Progenitor cell of endocrine pancreas (in vitro differentiated cells): ENCODE results near the gene EARS2. TPM values are rescaled to one million over a fixed set of nuclear protein-coding genes. Genes with fewer than 3 reads are reported as not detected.

ENCODE experiments used
- DNase-seq: peaks from one replicate; pipeline ENCODE4 v3.0.0; 2021; ENCODE audit warnings: low spot score; ENCODE audit not compliant: unreplicated experiment
- H3K27ac Mint-ChIP-seq: 2 replicates; pipeline ENCODE4 v1.8.0; 2021; ENCODE audit warnings: mild to moderate bottlenecking, moderate library complexity, mixed read lengths
- H3K27me3 Mint-ChIP-seq: 2 replicates; pipeline ENCODE4 v1.8.0; 2021; ENCODE audit warnings: mixed read lengths
- H3K36me3 Mint-ChIP-seq: 2 replicates; pipeline ENCODE4 v1.8.0; 2022; ENCODE audit warnings: mixed read lengths; ENCODE audit not compliant: insufficient read depth
- H3K4me1 Mint-ChIP-seq: 2 replicates; pipeline ENCODE4 v1.8.0; 2021; ENCODE audit warnings: low read depth, mixed read lengths
- H3K4me3 Mint-ChIP-seq: 2 replicates; pipeline ENCODE4 v1.8.0; 2021; ENCODE audit warnings: low read depth, mild to moderate bottlenecking, moderate library complexity, mixed read lengths
- H3K9me3 Mint-ChIP-seq: 2 replicates; pipeline ENCODE4 v1.8.0; 2021; ENCODE audit warnings: low read depth, mixed read lengths
- total RNA-seq: library from RNA; stranded (reverse); gene quantifications from 2 replicates; pipeline ENCODE4 v1.2.1, GENCODE V29; 2021
- TF ChIP-seq, protein P1 (sequence below): fragments of 200-600 bp; sonication (generic); IDR thresholded peaks from one replicate; pipeline ENCODE4 v1.5.0; 2021; ENCODE audit warnings: antibody characterized with exemption, mild to moderate bottlenecking; ENCODE audit not compliant: unreplicated experiment

EARS2 gene
- total RNA-seq, 1 donor from 2014 or later: 24.7 TPM

GRCh38 chr16:23505180-23505665 is 51.9 kb downstream of the EARS2 start:
- Mint-ChIP-seq H3K27me3 (no peaks in the 10 kb centered on the region), H3K27ac (no peak overlapping the region), H3K4me1 (peaks cover 21% of the 10 kb centered on the region), H3K9me3 (no peaks in the 10 kb centered on the region), H3K4me3 (no peak overlapping the region), H3K36me3 (peaks cover 5% of the 10 kb centered on the region)
- TF ChIP-seq, protein P1, sequence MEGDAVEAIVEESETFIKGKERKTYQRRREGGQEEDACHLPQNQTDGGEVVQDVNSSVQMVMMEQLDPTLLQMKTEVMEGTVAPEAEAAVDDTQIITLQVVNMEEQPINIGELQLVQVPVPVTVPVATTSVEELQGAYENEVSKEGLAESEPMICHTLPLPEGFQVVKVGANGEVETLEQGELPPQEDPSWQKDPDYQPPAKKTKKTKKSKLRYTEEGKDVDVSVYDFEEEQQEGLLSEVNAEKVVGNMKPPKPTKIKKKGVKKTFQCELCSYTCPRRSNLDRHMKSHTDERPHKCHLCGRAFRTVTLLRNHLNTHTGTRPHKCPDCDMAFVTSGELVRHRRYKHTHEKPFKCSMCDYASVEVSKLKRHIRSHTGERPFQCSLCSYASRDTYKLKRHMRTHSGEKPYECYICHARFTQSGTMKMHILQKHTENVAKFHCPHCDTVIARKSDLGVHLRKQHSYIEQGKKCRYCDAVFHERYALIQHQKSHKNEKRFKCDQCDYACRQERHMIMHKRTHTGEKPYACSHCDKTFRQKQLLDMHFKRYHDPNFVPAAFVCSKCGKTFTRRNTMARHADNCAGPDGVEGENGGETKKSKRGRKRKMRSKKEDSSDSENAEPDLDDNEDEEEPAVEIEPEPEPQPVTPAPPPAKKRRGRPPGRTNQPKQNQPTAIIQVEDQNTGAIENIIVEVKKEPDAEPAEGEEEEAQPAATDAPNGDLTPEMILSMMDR: no peak
- no peak for DNase-seq

DNA sequence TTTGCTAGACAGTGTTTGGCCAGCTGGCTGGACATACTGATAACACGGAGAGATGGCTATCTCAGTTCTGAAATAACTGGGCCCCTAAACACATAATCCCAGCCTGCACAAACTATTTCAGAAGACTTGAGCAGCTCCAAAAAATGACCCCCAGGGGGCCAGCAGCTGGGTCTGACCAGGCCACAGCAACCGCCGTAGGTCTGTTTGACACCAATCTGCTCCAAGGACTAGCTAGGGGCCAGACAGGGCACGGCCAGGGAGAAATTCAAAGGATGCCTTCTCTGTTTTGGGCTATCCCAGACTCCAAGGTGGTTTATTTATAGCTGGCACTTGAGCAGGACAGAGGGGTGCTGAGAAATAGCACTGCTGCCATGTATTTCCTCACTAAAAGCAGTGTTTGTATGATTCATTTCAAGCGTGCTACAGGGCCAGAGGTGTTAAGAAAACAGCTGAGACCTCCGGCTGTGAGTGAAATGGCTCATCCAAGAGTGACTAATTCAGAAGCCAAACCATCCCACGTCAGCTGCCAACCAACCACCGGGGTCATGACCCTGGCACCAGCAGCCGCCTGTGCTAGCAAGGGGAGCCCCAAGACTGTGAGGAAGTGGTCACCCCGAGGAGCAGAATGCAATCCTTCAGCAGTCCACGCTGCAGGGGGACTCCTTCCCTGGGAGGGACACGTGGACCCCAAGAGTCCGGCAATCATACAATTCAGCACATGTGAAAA is 52.5 kb downstream of the EARS2 start:
- Mint-ChIP-seq H3K27me3 (no peaks in the 10 kb centered on the region), H3K9me3 (no peaks in the 10 kb centered on the region), H3K4me1 (peaks cover 21% of the 10 kb centered on the region), H3K4me3 (no peak overlapping the region), H3K36me3 (peaks cover 5% of the 10 kb centered on the region), H3K27ac (no peak overlapping the region)
- no peak for DNase-seq
- TF ChIP-seq, protein P1: peak; percentile 20

DNA sequence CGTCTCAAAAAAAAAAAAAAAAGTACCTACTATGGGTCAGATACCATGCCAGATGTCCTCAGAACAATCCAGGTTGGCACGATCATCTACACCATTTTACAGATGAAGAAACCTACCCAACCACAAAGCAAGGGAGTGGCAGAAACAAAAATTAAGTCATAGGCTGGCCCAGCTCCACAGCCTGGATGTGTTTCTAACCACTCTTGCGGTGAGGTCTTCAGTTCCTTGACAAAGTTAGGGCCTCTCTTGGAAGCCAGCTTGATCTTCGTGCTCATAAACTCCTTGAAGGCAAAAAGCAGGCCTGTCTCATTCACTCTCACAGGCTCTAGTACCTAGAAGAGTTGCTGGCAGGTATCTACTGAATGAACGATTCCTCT is 53.1 kb downstream of the EARS2 start:
- Mint-ChIP-seq H3K9me3 (no peaks in the 10 kb centered on the region), H3K4me3 (no peak overlapping the region), H3K4me1 (peaks cover 17% of the 10 kb centered on the region), H3K27ac (no peak overlapping the region), H3K27me3 (no peaks in the 10 kb centered on the region), H3K36me3 (peaks cover 5% of the 10 kb centered on the region)
- no peak for DNase-seq
- TF ChIP-seq, protein P1: no peak

- no peak for DNase-seq
- no peaks in the 10 kb centered on the region for H3K9me3 Mint-ChIP-seq
- H3K4me1 Mint-ChIP-seq: peaks cover 11% of the 10 kb centered on the region
- no peaks in the 10 kb centered on the region for H3K27me3 Mint-ChIP-seq
- H3K27ac Mint-ChIP-seq: no peak overlapping the region
- TF ChIP-seq, protein P1: no peak
- H3K4me3 Mint-ChIP-seq: no peak overlapping the region
- no peaks in the 10 kb centered on the region for H3K36me3 Mint-ChIP-seq
Observed at GRCh38 chr16:23502466-23502865, 54.7 kb downstream of the EARS2 start.

DNA sequence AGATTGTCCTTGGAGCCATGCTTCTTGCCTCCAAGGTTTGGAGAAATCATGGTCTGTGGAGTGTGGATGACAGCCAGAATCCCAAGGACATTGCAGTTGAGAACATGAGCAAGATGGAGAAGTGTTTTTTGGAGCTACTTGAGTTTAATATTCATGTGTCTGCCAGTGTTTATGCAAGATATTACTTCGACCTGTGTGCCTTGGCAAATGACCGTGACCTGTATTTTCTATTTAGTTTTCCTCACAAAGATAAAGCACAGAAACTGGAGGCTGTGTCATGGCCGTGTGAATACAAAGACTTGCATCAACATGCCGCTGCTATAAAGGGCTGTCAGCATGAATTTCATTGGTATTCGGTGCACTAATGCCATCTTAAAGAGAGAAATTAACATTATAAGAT is 55.9 kb downstream of the EARS2 start:
- H3K4me3 Mint-ChIP-seq: no peak overlapping the region
- TF ChIP-seq, protein P1: no peak
- no peaks in the 10 kb centered on the region for H3K27me3 Mint-ChIP-seq
- peaks cover 16% of the 10 kb centered on the region for H3K4me1 Mint-ChIP-seq
- DNase-seq: no peak
- no peak overlapping the region for H3K27ac Mint-ChIP-seq
- H3K36me3 Mint-ChIP-seq: peaks cover 2% of the 10 kb centered on the region
- H3K9me3 Mint-ChIP-seq: no peaks in the 10 kb centered on the region
